Amniotic epithelial cell (primary cell): ENCODE measurements around the gene PODXL2.
"Not testable (repeated sequence)": the region's sequence is repeated elsewhere in the genome, so short reads cannot be mapped to it uniquely, and the experiment has no call there.

ENCODE experiments used
- DNase-seq: peaks from one replicate; pipeline ENCODE4 v3.0.0-alpha.2; 2010; ENCODE audit warnings: low read depth

Gene PODXL2

DNA sequence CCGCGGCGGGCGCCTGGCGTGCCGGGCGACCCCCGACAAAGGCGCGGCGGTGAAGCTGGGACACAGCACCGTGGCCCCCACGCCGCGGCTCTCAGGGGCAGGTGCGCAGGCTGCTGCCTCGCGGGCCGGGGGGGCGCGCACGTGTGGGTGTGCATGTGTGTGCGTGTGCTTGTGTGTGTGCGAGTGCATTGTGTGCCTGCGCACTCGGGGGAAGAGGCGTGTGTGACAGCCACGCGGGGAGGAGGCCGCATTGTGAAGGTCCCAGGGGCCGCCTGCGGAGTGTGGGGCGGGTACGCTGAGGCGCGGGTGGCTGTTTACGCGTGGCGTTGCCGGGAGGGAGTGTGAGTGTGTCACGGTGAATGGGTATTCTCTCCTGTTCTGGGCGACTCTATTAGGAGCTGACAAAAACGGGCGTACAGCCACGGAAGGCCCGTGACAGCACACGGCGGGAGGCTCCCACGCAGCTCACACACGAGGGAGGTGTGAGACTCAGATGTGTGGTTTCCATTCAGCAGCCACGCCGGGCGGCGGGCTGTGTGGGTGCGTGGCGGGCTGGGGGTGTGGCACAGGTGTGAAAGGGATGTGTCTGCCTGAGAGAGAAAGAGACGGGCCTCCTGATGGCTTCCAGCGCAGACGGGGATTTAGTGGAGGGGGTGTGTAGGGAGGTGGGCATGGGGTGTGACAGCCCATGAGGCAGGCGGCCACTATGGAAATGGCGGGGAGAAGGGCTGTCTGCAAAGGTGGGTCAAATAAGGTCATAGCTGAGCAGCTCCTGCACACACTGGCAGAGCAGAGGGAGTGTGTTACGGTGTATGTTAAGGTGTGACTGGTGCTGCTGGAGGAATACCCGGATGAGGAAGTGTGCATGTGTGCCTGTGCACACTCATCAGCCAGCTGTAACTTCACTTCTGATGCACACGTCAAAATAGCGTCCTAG is 750 bp downstream of the PODXL2 start:
- DNase-seq = no peak

GRCh38 chr3:127630811-127631714 is 2.1 kb downstream of the PODXL2 start:
- no peak for DNase-seq

DNA sequence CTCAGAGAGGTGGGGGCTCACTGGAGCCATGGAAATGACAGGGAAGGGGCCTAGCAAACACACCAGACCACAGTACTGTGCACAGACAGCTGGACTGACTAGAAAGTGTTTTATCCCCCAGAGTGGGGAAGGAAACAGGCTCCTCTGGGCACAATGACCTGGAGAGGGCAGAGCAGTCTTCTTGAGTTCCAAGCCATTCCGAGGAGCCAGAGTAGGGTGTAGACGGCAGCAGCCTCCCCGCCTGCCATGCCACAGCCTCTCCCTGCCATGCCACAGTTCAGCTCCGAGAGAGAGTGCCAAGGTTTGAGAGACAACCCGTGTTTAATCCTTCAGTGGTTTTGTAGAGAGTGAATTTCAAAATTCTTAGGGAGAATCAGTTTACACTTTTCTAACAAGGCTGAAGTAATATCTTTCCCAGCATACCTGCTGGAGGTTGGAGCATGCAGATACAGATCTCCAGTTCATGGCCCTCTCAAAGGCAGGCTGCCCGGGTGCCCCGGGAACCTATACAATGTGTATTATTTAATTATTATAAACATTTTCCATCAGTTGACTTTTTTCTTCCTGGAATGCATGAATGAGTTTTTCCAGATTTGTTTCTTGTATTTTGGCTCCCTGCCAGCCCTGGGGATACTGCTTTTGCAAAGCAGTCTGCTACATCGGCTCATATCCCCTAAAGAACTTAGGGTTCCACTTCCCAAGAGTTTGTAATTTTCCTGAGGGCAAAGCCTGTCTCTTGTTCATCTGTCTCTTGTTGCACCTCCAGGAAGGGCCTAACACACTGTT is 3.2 kb downstream of the PODXL2 start:
- no peak for DNase-seq

DNA sequence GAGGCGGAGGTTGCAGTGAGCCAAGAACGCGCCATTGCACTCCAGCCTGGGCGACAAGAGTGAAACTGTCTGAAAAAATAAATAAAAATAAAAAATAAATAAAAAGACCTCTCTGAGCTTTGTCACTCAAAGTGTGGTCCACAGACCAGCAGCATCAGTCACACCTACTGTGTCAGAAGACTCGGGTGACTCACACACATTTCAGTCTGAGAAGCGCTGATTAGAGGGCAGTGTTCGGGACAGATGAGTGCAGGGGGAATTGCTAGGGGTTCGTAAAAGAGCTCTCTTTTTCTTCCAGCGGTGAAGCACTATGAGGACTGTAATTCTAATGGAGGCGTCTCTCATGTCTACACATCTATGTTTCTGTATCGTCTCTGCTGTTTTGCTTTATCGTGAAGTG is 5.7 kb downstream of the PODXL2 start:
- no peak for DNase-seq

- DNase-seq = no peak
Measured at GRCh38 chr3:127637546-127637945, 8.6 kb downstream of the PODXL2 start.

DNA sequence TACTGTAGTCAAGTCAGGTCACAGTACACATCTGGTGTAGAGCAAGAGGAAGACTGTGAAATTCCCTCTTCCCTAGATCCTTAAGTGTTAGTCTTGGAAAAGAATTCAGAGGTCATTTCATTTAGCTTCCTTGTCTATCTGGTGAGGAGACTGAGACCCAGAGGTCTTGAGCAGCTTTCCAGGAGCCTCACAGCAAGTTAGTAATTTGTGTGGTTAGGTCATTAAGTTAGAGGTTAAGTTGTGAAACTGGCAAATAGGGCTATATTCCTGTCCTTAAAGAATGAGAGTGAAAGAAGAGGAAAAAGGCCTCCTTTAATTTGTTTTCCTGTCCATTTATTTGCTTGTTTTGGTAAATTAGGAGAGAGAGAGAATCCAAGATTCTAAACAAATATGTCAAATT is 9.0 kb downstream of the PODXL2 start:
- DNase-seq = no peak

DNA sequence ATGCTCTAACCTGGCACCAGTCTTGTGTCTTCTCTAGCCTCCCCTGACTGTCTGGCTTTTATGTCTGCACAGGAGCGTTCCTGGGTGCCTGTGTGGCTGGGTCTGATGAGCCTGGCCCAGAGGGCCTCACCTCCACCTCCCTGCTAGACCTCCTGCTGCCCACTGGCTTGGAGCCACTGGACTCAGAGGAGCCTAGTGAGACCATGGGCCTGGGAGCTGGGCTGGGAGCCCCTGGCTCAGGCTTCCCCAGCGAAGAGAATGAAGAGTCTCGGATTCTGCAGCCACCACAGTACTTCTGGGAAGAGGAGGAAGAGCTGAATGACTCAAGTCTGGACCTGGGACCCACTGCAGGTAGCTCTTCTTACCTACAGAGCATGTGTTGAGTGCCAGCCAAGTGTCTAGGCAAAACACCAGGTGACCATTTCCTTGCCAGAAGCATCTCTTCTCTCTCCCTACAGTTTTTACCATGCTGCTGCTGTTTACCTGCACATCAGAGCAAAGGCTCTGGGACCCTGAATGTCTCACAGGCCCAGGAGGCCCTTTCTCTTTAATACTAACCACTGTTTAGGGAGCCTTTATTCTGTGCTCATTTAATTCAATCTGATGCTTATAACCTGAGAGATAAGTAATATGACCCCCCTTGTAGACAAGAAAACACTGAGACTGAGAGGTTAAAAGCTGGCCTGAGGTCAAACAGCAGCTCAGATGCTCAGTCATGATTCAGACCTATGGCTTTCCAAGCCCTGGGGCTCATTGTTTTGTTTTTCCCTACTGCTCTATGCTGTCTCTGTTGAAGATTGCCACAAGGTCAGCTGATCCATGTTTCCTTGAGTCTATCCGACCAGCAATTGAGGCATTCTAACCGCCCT is 10.4 kb downstream of the PODXL2 start:
- peak; percentile 43 for DNase-seq

GRCh38 chr3:127640042-127640355 is 11.0 kb downstream of the PODXL2 start:
- DNase-seq = no peak

GRCh38 chr3:127644641-127645370 is 15.8 kb downstream of the PODXL2 start:
- no peak for DNase-seq

DNA sequence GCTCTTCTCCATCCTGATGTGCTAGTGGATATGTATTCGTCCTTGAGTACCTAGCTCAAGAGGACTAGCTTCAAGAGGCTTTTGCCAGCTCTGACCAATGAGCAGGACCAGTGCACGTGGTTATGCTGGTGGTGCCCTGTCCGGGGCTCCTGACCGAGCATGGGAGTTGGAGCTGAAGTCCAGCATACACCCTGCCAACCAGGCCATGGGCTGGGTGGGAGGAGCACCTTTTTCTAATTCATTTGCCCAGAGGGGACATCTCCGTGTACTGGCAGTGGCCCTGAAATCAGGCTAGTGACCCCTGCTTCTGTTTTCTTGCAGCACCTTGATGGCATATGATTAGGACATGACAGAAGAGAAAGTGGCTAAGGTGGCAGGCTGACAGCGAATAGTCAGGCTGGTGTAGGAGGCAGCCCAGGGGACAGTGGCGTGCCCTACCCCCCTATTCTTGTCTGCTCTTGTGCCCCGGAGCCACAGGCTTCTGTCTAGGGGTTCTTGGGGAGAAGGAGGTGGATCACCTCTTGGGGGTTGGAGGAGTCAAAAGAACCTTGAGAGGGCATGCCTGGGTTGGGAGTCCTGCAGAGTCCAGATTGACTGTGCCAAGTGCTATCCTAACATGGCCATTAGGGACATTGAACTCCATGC is 16.5 kb downstream of the PODXL2 start:
- DNase-seq = no peak

- DNase-seq = no peak
Measured at GRCh38 chr3:127646501-127647046, 17.6 kb downstream of the PODXL2 start.

DNA sequence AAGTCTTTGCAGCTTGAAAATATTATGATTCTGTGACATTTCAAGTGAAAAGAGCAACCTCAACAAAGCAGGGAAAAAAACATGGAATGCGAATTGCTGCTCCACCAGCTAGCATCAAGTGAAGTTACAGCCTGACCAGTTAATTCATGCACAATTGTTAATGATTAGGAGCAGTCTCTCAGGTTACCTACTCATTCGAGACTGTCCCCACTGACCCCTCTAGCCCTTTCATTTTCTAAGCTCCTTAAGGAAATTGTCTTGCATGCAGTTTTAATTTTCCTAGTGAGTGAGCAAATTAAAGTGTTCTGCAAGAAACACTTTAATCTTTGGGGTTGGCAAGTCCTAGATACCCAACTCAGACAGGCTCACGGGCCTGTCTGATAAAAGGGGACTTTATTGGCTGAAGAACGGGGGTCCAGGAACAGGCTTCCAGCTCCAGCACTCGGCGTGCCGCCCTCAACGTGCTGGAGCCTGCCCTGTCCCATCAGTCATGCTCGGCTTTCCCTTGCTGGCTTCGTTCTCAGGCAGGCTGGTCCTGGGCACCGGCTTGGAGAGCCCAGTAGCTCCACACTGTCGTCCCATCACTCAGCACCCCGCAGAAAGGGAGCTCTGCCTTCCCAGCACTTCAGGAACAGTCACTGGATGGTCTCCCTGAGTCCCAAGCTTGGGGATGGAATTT is 18.3 kb downstream of the PODXL2 start:
- no peak for DNase-seq

DNA sequence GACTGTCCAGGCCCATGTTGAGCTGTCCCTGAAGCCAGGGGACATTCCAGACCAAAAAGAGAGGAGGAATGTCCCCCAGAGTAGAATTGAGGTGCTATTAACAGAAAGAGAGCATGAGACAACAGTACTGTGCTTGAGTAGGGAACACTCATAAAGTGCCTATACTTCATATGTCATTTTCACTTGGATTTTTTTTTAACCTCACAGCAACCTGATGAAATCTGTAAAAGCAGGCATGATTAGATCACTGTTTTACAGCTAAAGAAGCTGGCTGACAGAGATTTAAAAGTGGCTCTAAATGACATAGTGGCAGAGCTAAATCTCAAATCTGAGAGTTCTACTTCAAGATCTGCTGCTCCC is 18.8 kb downstream of the PODXL2 start:
- no peak for DNase-seq

GRCh38 chr3:127650236-127650635 is 21.3 kb downstream of the PODXL2 start:
- no peak for DNase-seq

GRCh38 chr3:127651516-127652172 is 22.7 kb downstream of the PODXL2 start:
- DNase-seq = no peak

- peak; percentile 30 for DNase-seq
Measured at GRCh38 chr3:127652246-127652995, 23.4 kb downstream of the PODXL2 start.

DNA sequence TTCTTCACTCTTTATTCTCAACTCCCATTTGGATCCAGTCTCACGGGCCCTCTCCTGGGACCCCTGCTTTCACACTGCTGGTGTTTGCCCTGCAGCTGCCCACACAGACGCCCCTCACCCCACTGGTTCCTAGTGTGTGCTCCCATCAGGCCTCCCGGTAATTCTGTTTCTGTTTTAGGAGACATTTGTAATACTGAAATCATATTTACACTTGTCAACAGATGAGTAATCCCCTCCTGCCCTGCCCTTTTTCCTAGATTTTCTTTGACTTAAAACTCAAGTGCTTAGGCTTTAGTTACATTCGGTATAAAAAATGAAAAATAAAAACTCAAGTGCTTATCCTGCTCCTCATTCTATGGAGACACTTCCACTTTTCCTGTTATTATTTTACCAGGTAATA is 25.4 kb downstream of the PODXL2 start:
- DNase-seq = no peak

DNA sequence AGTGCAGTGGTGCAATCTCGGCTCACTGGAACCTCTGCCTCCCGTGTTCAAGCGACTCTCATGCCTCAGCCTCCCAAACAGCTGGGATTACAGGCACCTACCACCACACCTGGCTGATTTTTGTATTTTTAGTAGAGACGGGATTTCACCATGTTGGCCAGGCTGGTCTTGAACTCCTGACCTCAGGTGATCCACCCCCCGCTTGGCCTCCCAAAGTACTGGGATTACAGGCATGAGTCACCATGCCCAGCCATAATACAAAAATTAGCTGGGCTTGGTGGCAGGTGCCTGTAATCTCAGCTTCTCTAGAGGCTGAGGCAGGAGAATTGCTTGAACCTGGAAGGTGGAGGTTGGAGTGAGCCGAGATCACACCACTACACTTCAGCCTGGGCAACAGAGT is 26.0 kb downstream of the PODXL2 start:
- not testable (repeated sequence) for DNase-seq
